ENCODE results near the gene CNTN5.

The CNTN5 gene

GRCh38 chr11:99795999-99796398 lies 775.2 kb downstream of the CNTN5 start:
- DNase-seq, result no peak
- H3K4me3 ChIP-seq (ENCODE audit: low read depth, low read length), result no peak overlapping the region
- TF ChIP-seq CTCF (IDR thresholded peaks at IDR 0.05; ENCODE audit: low read depth, low read length), result no peak
- H3K9me3 ChIP-seq, result no peaks in the 10 kb centered on the region
- no peaks in the 10 kb centered on the region for H3K4me1 ChIP-seq
- H3K36me3 ChIP-seq, result no peaks in the 10 kb centered on the region
- H3K27me3 ChIP-seq, result no peaks in the 10 kb centered on the region

- Histone ChIP-seq H3K4me1 (no peaks in the 10 kb centered on the region), H3K9me3 (no peaks in the 10 kb centered on the region), H3K4me3 (ENCODE audit: low read depth, low read length) (no peak overlapping the region), H3K36me3 (no peaks in the 10 kb centered on the region), H3K27me3 (no peaks in the 10 kb centered on the region)
- DNase-seq, result no peak
- TF ChIP-seq CTCF (IDR thresholded peaks at IDR 0.05; ENCODE audit: low read depth, low read length), result no peak
Observed at GRCh38 chr11:99803501-99803900, 782.8 kb downstream of the CNTN5 start.

GRCh38 chr11:99812516-99812915 lies 791.8 kb downstream of the CNTN5 start:
- TF ChIP-seq CTCF (IDR thresholded peaks at IDR 0.05; ENCODE audit: low read depth, low read length), result no peak
- H3K36me3 ChIP-seq, result no peaks in the 10 kb centered on the region
- H3K4me1 ChIP-seq, result no peaks in the 10 kb centered on the region
- no peak overlapping the region for H3K4me3 ChIP-seq (ENCODE audit: low read depth, low read length)
- no peaks in the 10 kb centered on the region for H3K27me3 ChIP-seq
- no peaks in the 10 kb centered on the region; the same call in 1 of the 2 replicates for H3K9me3 ChIP-seq
- no peak for DNase-seq

GRCh38 chr11:99814021-99814420 lies 793.3 kb downstream of the CNTN5 start:
- Histone ChIP-seq H3K36me3 (no peaks in the 10 kb centered on the region), H3K4me1 (no peaks in the 10 kb centered on the region), H3K27me3 (no peaks in the 10 kb centered on the region), H3K4me3 (ENCODE audit: low read depth, low read length) (no peak overlapping the region), H3K9me3 (no peaks in the 10 kb centered on the region; the same call in 1 of the 2 replicates)
- TF ChIP-seq CTCF (IDR thresholded peaks at IDR 0.05; ENCODE audit: low read depth, low read length), result no peak
- DNase-seq, result no peak

GRCh38 chr11:99814738-99815137 lies 794.0 kb downstream of the CNTN5 start:
- Histone ChIP-seq H3K4me3 (ENCODE audit: low read depth, low read length) (no peak overlapping the region), H3K36me3 (no peaks in the 10 kb centered on the region), H3K27me3 (no peaks in the 10 kb centered on the region), H3K4me1 (no peaks in the 10 kb centered on the region), H3K9me3 (no peaks in the 10 kb centered on the region; the same call in 1 of the 2 replicates)
- TF ChIP-seq CTCF (IDR thresholded peaks at IDR 0.05; ENCODE audit: low read depth, low read length), result peak; percentile 14; the same call in 1 of the 2 replicates
- DNase-seq, result no peak

- Histone ChIP-seq H3K4me1 (no peaks in the 10 kb centered on the region), H3K27me3 (no peaks in the 10 kb centered on the region), H3K4me3 (ENCODE audit: low read depth, low read length) (no peak overlapping the region), H3K9me3 (no peaks in the 10 kb centered on the region; the same call in 1 of the 2 replicates), H3K36me3 (no peaks in the 10 kb centered on the region)
- TF ChIP-seq CTCF (IDR thresholded peaks at IDR 0.05; ENCODE audit: low read depth, low read length), result no peak
- no peak for DNase-seq
Observed at GRCh38 chr11:99818991-99819390, 798.2 kb downstream of the CNTN5 start.

Measured in BE2C (cell line).